Activated T-helper 1 cell treated with anti-CD3 and anti-CD28 coated beads, Interleukin-12 subunit alpha, Interleukin-12 subunit beta, Interleukin-2, Interleukin-4 antibody, amounts not matched to agents 30 ng/mL and 10 ng/mL and 1 ng/mL, durations not matched to agents 14 hours and 24 hours and 36 hours (primary cell): ENCODE results near the gene LLGL2. TPM values are rescaled to one million over a fixed set of nuclear protein-coding genes. Genes with fewer than 3 reads are reported as not detected.
"Not testable (repeated sequence)": the region's sequence is repeated elsewhere in the genome, so short reads cannot be mapped to it uniquely, and the experiment has no call there.

ENCODE experiments used
- DNase-seq: peaks from one replicate; pipeline ENCODE4 v3.0.0; 2021; ENCODE audit warnings: low spot score
- H3K27ac Mint-ChIP-seq: one replicate; pipeline ENCODE4 v1.8.0; 2021; ENCODE audit warnings: mild to moderate bottlenecking, mixed read lengths
- H3K27me3 Mint-ChIP-seq: one replicate; pipeline ENCODE4 v1.8.0; 2022; ENCODE audit warnings: mild to moderate bottlenecking, moderate library complexity, mixed read lengths; ENCODE audit not compliant: insufficient read depth
- H3K36me3 Mint-ChIP-seq: one replicate; pipeline ENCODE4 v1.8.0; 2021; ENCODE audit warnings: low read depth, mixed read lengths
- H3K4me1 Mint-ChIP-seq: one replicate; pipeline ENCODE4 v1.8.0; 2021; ENCODE audit warnings: low read depth, mixed read lengths
- H3K4me3 Mint-ChIP-seq: one replicate; pipeline ENCODE4 v1.8.0; 2021; ENCODE audit warnings: mild to moderate bottlenecking, moderate library complexity, mixed read lengths
- H3K9me3 Mint-ChIP-seq: one replicate; pipeline ENCODE4 v1.8.0; 2021; ENCODE audit warnings: mixed read lengths
- intact Hi-C: fragments of 100-400 bp; cut with micrococcal nuclease; formaldehyde crosslinking; loops from one replicate; pipeline ENCODE4 v1.15.1; 2024
- total RNA-seq: library from RNA; stranded (reverse); gene quantifications from 2 replicates; pipeline ENCODE4 v1.2.3, GENCODE V29; 2022

The LLGL2 gene
- total RNA-seq, 1 donor from 2014 or later = 8.2 TPM

GRCh38 chr17:75571885-75572215 is 46.4 kb downstream of the LLGL2 start:
- Mint-ChIP-seq H3K4me3 (no peak overlapping the region), H3K4me1 (peaks cover 5% of the 10 kb centered on the region)
- intact Hi-C loops = no loop called here

GRCh38 chr17:75572713-75573539 is 47.4 kb downstream of the LLGL2 start:
- H3K27ac Mint-ChIP-seq = no peak overlapping the region
- intact Hi-C loops = no loop called here
- H3K4me1 Mint-ChIP-seq = peaks cover 5% of the 10 kb centered on the region

More at GRCh38 chr17:75571885-75572215, 46.4 kb downstream of the LLGL2 start:
- Mint-ChIP-seq H3K27ac (no peak overlapping the region), H3K27me3 (no peaks in the 10 kb centered on the region), H3K9me3 (no peaks in the 10 kb centered on the region), H3K36me3 (no peaks in the 10 kb centered on the region)
- no peak for DNase-seq

GRCh38 chr17:75573540-75573957 is 48.1 kb downstream of the LLGL2 start:
- Mint-ChIP-seq H3K9me3 (no peaks in the 10 kb centered on the region), H3K27ac (no peak overlapping the region), H3K4me3 (no peak overlapping the region), H3K36me3 (no peaks in the 10 kb centered on the region), H3K4me1 (peaks cover 5% of the 10 kb centered on the region), H3K27me3 (peaks cover 1% of the 10 kb centered on the region)
- intact Hi-C loops = no loop called here
- DNase-seq = no peak

More at GRCh38 chr17:75572713-75573539, 47.4 kb downstream of the LLGL2 start:
- Mint-ChIP-seq H3K36me3 (no peaks in the 10 kb centered on the region), H3K4me3 (no peak overlapping the region), H3K27me3 (peaks cover 1% of the 10 kb centered on the region), H3K9me3 (no peaks in the 10 kb centered on the region)
- DNase-seq = no peak

GRCh38 chr17:75573994-75574393 is 48.5 kb downstream of the LLGL2 start:
- Mint-ChIP-seq H3K36me3 (no peaks in the 10 kb centered on the region), H3K4me3 (no peak overlapping the region), H3K27me3 (peaks cover 1% of the 10 kb centered on the region), H3K27ac (no peak overlapping the region), H3K4me1 (peaks cover 5% of the 10 kb centered on the region), H3K9me3 (no peaks in the 10 kb centered on the region)
- intact Hi-C loops = no loop called here
- no peak for DNase-seq

GRCh38 chr17:75574404-75575036 is 49.0 kb downstream of the LLGL2 start:
- Mint-ChIP-seq H3K36me3 (no peaks in the 10 kb centered on the region), H3K27me3 (peaks cover 1% of the 10 kb centered on the region), H3K4me1 (peaks cover 5% of the 10 kb centered on the region), H3K9me3 (no peaks in the 10 kb centered on the region), H3K4me3 (no peak overlapping the region), H3K27ac (no peak overlapping the region)
- no peak for DNase-seq
- intact Hi-C loops = no loop called here

- Mint-ChIP-seq H3K27ac (no peak overlapping the region), H3K4me3 (no peak overlapping the region), H3K9me3 (no peaks in the 10 kb centered on the region), H3K36me3 (no peaks in the 10 kb centered on the region), H3K4me1 (peaks cover 5% of the 10 kb centered on the region), H3K27me3 (peaks cover 1% of the 10 kb centered on the region)
- intact Hi-C loops = no loop called here
- no peak for DNase-seq
Measured at GRCh38 chr17:75575197-75575596, 49.7 kb downstream of the LLGL2 start.

GRCh38 chr17:75575728-75576127 is 50.2 kb downstream of the LLGL2 start:
- peaks cover 5% of the 10 kb centered on the region for H3K27me3 Mint-ChIP-seq
- peaks cover 5% of the 10 kb centered on the region for H3K4me1 Mint-ChIP-seq
- H3K36me3 Mint-ChIP-seq = no peaks in the 10 kb centered on the region
- intact Hi-C loops = no loop called here
- no peak overlapping the region for H3K4me3 Mint-ChIP-seq
- H3K9me3 Mint-ChIP-seq = no peaks in the 10 kb centered on the region
- no peak overlapping the region for H3K27ac Mint-ChIP-seq
- no peak for DNase-seq

- Mint-ChIP-seq H3K4me3 (no peak overlapping the region), H3K4me1 (peaks cover 8% of the 10 kb centered on the region), H3K27me3 (peaks cover 12% of the 10 kb centered on the region), H3K27ac (no peak overlapping the region), H3K9me3 (peaks cover 4% of the 10 kb centered on the region), H3K36me3 (no peaks in the 10 kb centered on the region)
- DNase-seq = no peak
- intact Hi-C loops = no loop called here
Measured at GRCh38 chr17:75576661-75577060, 51.2 kb downstream of the LLGL2 start.

GRCh38 chr17:75581121-75581725 is 55.7 kb downstream of the LLGL2 start:
- H3K27me3 Mint-ChIP-seq = peaks cover 24% of the 10 kb centered on the region
- intact Hi-C loops = loop anchor here (1.0 to 10.0 kb wide), 3 partner anchors 8 to 306 kb away; partner anchors contain the start of genes MIF4GD and TMEM94
- not testable (repeated sequence) for H3K27ac Mint-ChIP-seq

GRCh38 chr17:75583197-75583596 is 57.7 kb downstream of the LLGL2 start:
- H3K36me3 Mint-ChIP-seq, H3K27ac Mint-ChIP-seq, H3K9me3 Mint-ChIP-seq, H3K4me3 Mint-ChIP-seq, H3K4me1 Mint-ChIP-seq, DNase-seq: not testable (repeated sequence)
- intact Hi-C loops = loop anchor here (10.0 kb wide), 1 partner anchor 308 kb away; the partner anchor contains the start of gene MIF4GD
- peaks cover 35% of the 10 kb centered on the region for H3K27me3 Mint-ChIP-seq

More at GRCh38 chr17:75581121-75581725, 55.7 kb downstream of the LLGL2 start:
- peak; percentile 47 for DNase-seq
- not testable (repeated sequence) for H3K36me3 Mint-ChIP-seq, H3K4me1 Mint-ChIP-seq, H3K9me3 Mint-ChIP-seq
- H3K4me3 Mint-ChIP-seq = peak overlapping the region; percentile 74

GRCh38 chr17:75584849-75585175 is 59.3 kb downstream of the LLGL2 start:
- H3K4me3 Mint-ChIP-seq = no peak overlapping the region
- H3K36me3 Mint-ChIP-seq = no peaks in the 10 kb centered on the region
- intact Hi-C loops = loop anchor here (10.0 kb wide), 1 partner anchor 310 kb away; the partner anchor contains the start of gene MIF4GD
- peaks cover 4% of the 10 kb centered on the region for H3K9me3 Mint-ChIP-seq
- H3K27me3 Mint-ChIP-seq = peaks cover 37% of the 10 kb centered on the region
- H3K27ac Mint-ChIP-seq = no peak overlapping the region
- DNase-seq = no peak
- H3K4me1 Mint-ChIP-seq = peaks cover 8% of the 10 kb centered on the region

- H3K36me3 Mint-ChIP-seq = no peaks in the 10 kb centered on the region
- H3K27me3 Mint-ChIP-seq = peaks cover 20% of the 10 kb centered on the region
- H3K27ac Mint-ChIP-seq = no peak within 1 kb of the TSS
- H3K4me3 Mint-ChIP-seq = peak within 1 kb of the TSS; percentile 53
- H3K9me3 Mint-ChIP-seq = no peaks in the 10 kb centered on the region
- H3K4me1 Mint-ChIP-seq = no peaks in the 10 kb centered on the region
- intact Hi-C loops = loop anchor here (2.0 to 10.0 kb wide), 2 partner anchors 131 to 313 kb away; partner anchors contain the start of genes MIF4GD and TMEM94
- peak; percentile 39 for DNase-seq
Measured at GRCh38 chr17:75587675-75588595, 62.4 kb downstream of the LLGL2 start, which contains the start of gene MYO15B. Gene MYO15B (plus strand): TSS chr17:75587800. CDS start chr17:75588058, 258 bp downstream.
